ENCODE results near the gene INSR.

The INSR gene

GRCh38 chr19:7255631-7256030, 38.6 kb downstream of the INSR start:
- no peak overlapping the region for H3K23ac ChIP-seq (ENCODE audit: low read length)
- no peak overlapping the region for H3K14ac ChIP-seq (ENCODE audit: low read length)
- H3K9ac ChIP-seq (ENCODE audit: low read length): no peak overlapping the region
- H2BK120ac ChIP-seq (ENCODE audit: insufficient read depth, low read length, poor library complexity): peak overlapping the region; percentile 56
- no peaks in the 10 kb centered on the region for H3K79me2 ChIP-seq (ENCODE audit: control insufficient read depth, insufficient read depth, low read length, poor library complexity)
- H3K4me2 ChIP-seq (ENCODE audit: low read length): no peak overlapping the region
- H3K18ac ChIP-seq (ENCODE audit: low read length): no peak overlapping the region
- DNase-seq: no peak
- H3K27me3 ChIP-seq (ENCODE audit: insufficient read depth, low read length): no peaks in the 10 kb centered on the region
- peaks cover 9 to 12% of the 10 kb centered on the region in 2 experiments for H3K4me1 ChIP-seq (ENCODE audit: control insufficient read depth in 1 of 2, insufficient read depth in 2 of 2, low read length in 2 of 2)
- peak overlapping the region; percentile 47 for H2BK5ac ChIP-seq (ENCODE audit: low read depth, low read length, poor library complexity)
- no CpG with 5 or more reads among the region's 6 CpGs for WGBS (ENCODE audit: extremely low coverage, insufficient coverage, insufficient read length)
- no peak overlapping the region for H3K27ac ChIP-seq (ENCODE audit: low read depth, low read length)
- H3K79me1 ChIP-seq (ENCODE audit: low read length): peaks cover 11% of the 10 kb centered on the region
- H3K4ac ChIP-seq (ENCODE audit: low read depth, low read length): no peak overlapping the region
- no peak overlapping the region for H4K12ac ChIP-seq (ENCODE audit: low read depth, low read length)
- no peak overlapping the region for H4K8ac ChIP-seq (ENCODE audit: low read depth, low read length)
- H4K91ac ChIP-seq (ENCODE audit: low read depth, low read length): peak overlapping the region; percentile 86
- H3K9me3 ChIP-seq (ENCODE audit: insufficient read depth, low read depth, low read length): no peaks in the 10 kb centered on the region
- no peak overlapping the region for H2AFZ ChIP-seq (ENCODE audit: insufficient read depth, low read length, poor library complexity)
- no peaks in the 10 kb centered on the region for H3K36me3 ChIP-seq (ENCODE audit: control insufficient read depth in 1 of 2, insufficient read depth in 2 of 2, low read length in 2 of 2)
- peak overlapping the region; percentile 56 for H2BK12ac ChIP-seq (ENCODE audit: low read length)
- peak overlapping the region; percentile 88 for H2AK5ac ChIP-seq (ENCODE audit: low read length)
- no peak overlapping the region for H3K4me3 ChIP-seq (ENCODE audit: low read depth, low read length)

GRCh38 chr19:7255119-7255518, 39.1 kb downstream of the INSR start:
- peak overlapping the region; percentile 10 for H2BK12ac ChIP-seq (ENCODE audit: low read length)
- peak overlapping the region; percentile 34 for H2BK5ac ChIP-seq (ENCODE audit: low read depth, low read length, poor library complexity)
- H3K9ac ChIP-seq (ENCODE audit: low read length): no peak overlapping the region
- H3K36me3 ChIP-seq (ENCODE audit: control insufficient read depth in 1 of 2, insufficient read depth in 2 of 2, low read length in 2 of 2): no peaks in the 10 kb centered on the region
- no peak overlapping the region for H2AFZ ChIP-seq (ENCODE audit: insufficient read depth, low read length, poor library complexity)
- H3K23ac ChIP-seq (ENCODE audit: low read length): no peak overlapping the region
- peaks cover 9 to 12% of the 10 kb centered on the region in 2 experiments for H3K4me1 ChIP-seq (ENCODE audit: control insufficient read depth in 1 of 2, insufficient read depth in 2 of 2, low read length in 2 of 2)
- peak overlapping the region; percentile 63 for H4K91ac ChIP-seq (ENCODE audit: low read depth, low read length)
- peak overlapping the region; percentile 16 for H4K12ac ChIP-seq (ENCODE audit: low read depth, low read length)
- H2BK120ac ChIP-seq (ENCODE audit: insufficient read depth, low read length, poor library complexity): peak overlapping the region; percentile 18
- peak overlapping the region; percentile 2 for H2AK5ac ChIP-seq (ENCODE audit: low read length)
- no peak overlapping the region for H3K4ac ChIP-seq (ENCODE audit: low read depth, low read length)
- peak overlapping the region; percentile 81 for H3K18ac ChIP-seq (ENCODE audit: low read length)
- H3K4me2 ChIP-seq (ENCODE audit: low read length): no peak overlapping the region
- H3K79me1 ChIP-seq (ENCODE audit: low read length): peaks cover 11% of the 10 kb centered on the region
- no CpG with 5 or more reads among the region's 8 CpGs for WGBS (ENCODE audit: extremely low coverage, insufficient coverage, insufficient read length)
- peak overlapping the region; percentile 8 for H3K14ac ChIP-seq (ENCODE audit: low read length)
- peak overlapping the region; percentile 21 for H3K27ac ChIP-seq (ENCODE audit: low read depth, low read length)
- H3K79me2 ChIP-seq (ENCODE audit: control insufficient read depth, insufficient read depth, low read length, poor library complexity): no peaks in the 10 kb centered on the region
- no peaks in the 10 kb centered on the region for H3K27me3 ChIP-seq (ENCODE audit: insufficient read depth, low read length)
- DNase-seq: no peak
- H3K4me3 ChIP-seq (ENCODE audit: low read depth, low read length): no peak overlapping the region
- no peaks in the 10 kb centered on the region for H3K9me3 ChIP-seq (ENCODE audit: insufficient read depth, low read depth, low read length)
- peak overlapping the region; percentile 17 for H4K8ac ChIP-seq (ENCODE audit: low read depth, low read length)

GRCh38 chr19:7254590-7254989, 39.6 kb downstream of the INSR start:
- no peaks in the 10 kb centered on the region for H3K79me2 ChIP-seq (ENCODE audit: control insufficient read depth, insufficient read depth, low read length, poor library complexity)
- peaks cover 11% of the 10 kb centered on the region for H3K79me1 ChIP-seq (ENCODE audit: low read length)
- H4K12ac ChIP-seq (ENCODE audit: low read depth, low read length): no peak overlapping the region
- no peak overlapping the region for H2AFZ ChIP-seq (ENCODE audit: insufficient read depth, low read length, poor library complexity)
- no peak overlapping the region for H4K8ac ChIP-seq (ENCODE audit: low read depth, low read length)
- peak overlapping the region; percentile 43 for H3K27ac ChIP-seq (ENCODE audit: low read depth, low read length)
- H3K9ac ChIP-seq (ENCODE audit: low read length): no peak overlapping the region
- no peaks in the 10 kb centered on the region for H3K27me3 ChIP-seq (ENCODE audit: insufficient read depth, low read length)
- no peak overlapping the region for H4K91ac ChIP-seq (ENCODE audit: low read depth, low read length)
- H2BK12ac ChIP-seq (ENCODE audit: low read length): no peak overlapping the region
- no peak overlapping the region for H3K4me3 ChIP-seq (ENCODE audit: low read depth, low read length)
- DNase-seq: peak; percentile 41 to 64
- no peak overlapping the region for H3K23ac ChIP-seq (ENCODE audit: low read length)
- H2AK5ac ChIP-seq (ENCODE audit: low read length): no peak overlapping the region
- H3K14ac ChIP-seq (ENCODE audit: low read length): no peak overlapping the region
- H3K36me3 ChIP-seq (ENCODE audit: control insufficient read depth in 1 of 2, insufficient read depth in 2 of 2, low read length in 2 of 2): no peaks in the 10 kb centered on the region
- H3K4ac ChIP-seq (ENCODE audit: low read depth, low read length): no peak overlapping the region
- H2BK5ac ChIP-seq (ENCODE audit: low read depth, low read length, poor library complexity): no peak overlapping the region
- H3K4me1 ChIP-seq (ENCODE audit: control insufficient read depth in 1 of 2, insufficient read depth in 2 of 2, low read length in 2 of 2): peaks cover 9 to 12% of the 10 kb centered on the region in 2 experiments
- no peaks in the 10 kb centered on the region for H3K9me3 ChIP-seq (ENCODE audit: insufficient read depth, low read depth, low read length)
- H2BK120ac ChIP-seq (ENCODE audit: insufficient read depth, low read length, poor library complexity): no peak overlapping the region
- no peak overlapping the region for H3K4me2 ChIP-seq (ENCODE audit: low read length)
- H3K18ac ChIP-seq (ENCODE audit: low read length): no peak overlapping the region
- WGBS (ENCODE audit: extremely low coverage, insufficient coverage, insufficient read length): no CpG with 5 or more reads among the region's 11 CpGs

- no peak overlapping the region for H3K4me2 ChIP-seq (ENCODE audit: low read length)
- DNase-seq: no peak
- H3K27me3 ChIP-seq (ENCODE audit: insufficient read depth, low read length): no peaks in the 10 kb centered on the region
- no peak overlapping the region for H4K8ac ChIP-seq (ENCODE audit: low read depth, low read length)
- H3K23ac ChIP-seq (ENCODE audit: low read length): no peak overlapping the region
- H2BK5ac ChIP-seq (ENCODE audit: low read depth, low read length, poor library complexity): no peak overlapping the region
- H3K79me1 ChIP-seq (ENCODE audit: low read length): peaks cover 5% of the 10 kb centered on the region
- H4K12ac ChIP-seq (ENCODE audit: low read depth, low read length): no peak overlapping the region
- H3K4me1 ChIP-seq (ENCODE audit: control insufficient read depth in 1 of 2, insufficient read depth in 2 of 2, low read length in 2 of 2): peaks cover 4 to 7% of the 10 kb centered on the region in 2 experiments
- H3K18ac ChIP-seq (ENCODE audit: low read length): no peak overlapping the region
- no peaks in the 10 kb centered on the region for H3K9me3 ChIP-seq (ENCODE audit: insufficient read depth, low read depth, low read length)
- no peaks in the 10 kb centered on the region for H3K36me3 ChIP-seq (ENCODE audit: control insufficient read depth in 1 of 2, insufficient read depth in 2 of 2, low read length in 2 of 2)
- H3K4ac ChIP-seq (ENCODE audit: low read depth, low read length): no peak overlapping the region
- no CpG with 5 or more reads among the region's 11 CpGs for WGBS (ENCODE audit: extremely low coverage, insufficient coverage, insufficient read length)
- no peak overlapping the region for H4K91ac ChIP-seq (ENCODE audit: low read depth, low read length)
- H2BK120ac ChIP-seq (ENCODE audit: insufficient read depth, low read length, poor library complexity): no peak overlapping the region
- H3K79me2 ChIP-seq (ENCODE audit: control insufficient read depth, insufficient read depth, low read length, poor library complexity): no peaks in the 10 kb centered on the region
- H3K27ac ChIP-seq (ENCODE audit: low read depth, low read length): no peak overlapping the region
- no peak overlapping the region for H2AFZ ChIP-seq (ENCODE audit: insufficient read depth, low read length, poor library complexity)
- no peak overlapping the region for H3K9ac ChIP-seq (ENCODE audit: low read length)
- no peak overlapping the region for H3K4me3 ChIP-seq (ENCODE audit: low read depth, low read length)
- H3K14ac ChIP-seq (ENCODE audit: low read length): no peak overlapping the region
- no peak overlapping the region for H2BK12ac ChIP-seq (ENCODE audit: low read length)
- H2AK5ac ChIP-seq (ENCODE audit: low read length): no peak overlapping the region
These were observed 41.9 kb downstream of the INSR start for GRCh38 chr19:7252364-7252763.

Measured in trophoblast cell (in vitro differentiated cells and primary cell).